Dermis blood vessel endothelial cell (primary cell): ENCODE data around the gene AP5Z1. TPM values are rescaled to one million over a fixed set of nuclear protein-coding genes. Genes with fewer than 3 reads are reported as not detected.
A peak's percentile ranks its signal among the peaks of the same experiment; 100 is the strongest.

Experiments
- DNase-seq: peaks from one replicate; pipeline ENCODE4 v3.0.0; 2010
- total RNA-seq: library from RNA; depleted of rRNA; stranded (reverse); fragments of >200 nt; gene quantifications from 2 replicates; pipeline ENCODE4 v1.2.3, GENCODE V29; 2014

The AP5Z1 gene
- total RNA-seq: 28.3 and 32.3 TPM in 2 replicates

DNA sequence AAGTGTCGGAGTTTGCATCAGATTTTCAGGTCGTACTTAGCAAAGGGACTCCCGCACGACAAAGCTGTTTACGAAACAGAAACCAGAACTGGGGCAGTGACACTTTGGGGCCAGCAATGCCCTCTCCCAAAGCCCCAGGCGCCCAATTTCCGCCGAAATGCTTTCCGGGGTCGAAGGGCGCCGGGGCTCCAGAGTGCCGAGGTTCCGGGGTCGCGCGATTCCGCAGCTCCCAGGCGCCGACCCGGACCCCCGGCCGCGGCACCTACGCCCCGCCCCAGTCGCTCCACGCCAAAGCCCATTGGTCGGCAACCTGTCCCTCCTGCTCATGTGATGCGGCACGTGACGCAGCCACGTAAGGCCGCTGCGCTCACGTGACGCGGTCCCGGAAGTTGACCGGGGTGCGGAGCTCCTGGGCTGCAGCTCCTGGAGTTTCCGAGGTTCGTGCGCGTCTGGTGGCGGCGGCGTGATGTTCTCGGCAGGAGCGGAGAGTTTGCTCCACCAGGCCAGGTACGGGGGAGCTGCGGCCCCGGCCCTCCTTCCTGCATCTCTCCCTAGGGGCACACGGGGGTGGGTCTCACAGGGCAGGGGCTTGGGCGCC is at the start of gene AP5Z1:
AP5Z1 (plus strand) TSS at position 374 of the 598 bp plus-strand sequence; CDS start at position 467, 93 bp downstream.
- DNase-seq: peak; percentile 98

GRCh38 chr7:4725850-4726450 is 49.5 kb upstream of the AP5Z1 start:
- peak; percentile 65 for DNase-seq

DNA sequence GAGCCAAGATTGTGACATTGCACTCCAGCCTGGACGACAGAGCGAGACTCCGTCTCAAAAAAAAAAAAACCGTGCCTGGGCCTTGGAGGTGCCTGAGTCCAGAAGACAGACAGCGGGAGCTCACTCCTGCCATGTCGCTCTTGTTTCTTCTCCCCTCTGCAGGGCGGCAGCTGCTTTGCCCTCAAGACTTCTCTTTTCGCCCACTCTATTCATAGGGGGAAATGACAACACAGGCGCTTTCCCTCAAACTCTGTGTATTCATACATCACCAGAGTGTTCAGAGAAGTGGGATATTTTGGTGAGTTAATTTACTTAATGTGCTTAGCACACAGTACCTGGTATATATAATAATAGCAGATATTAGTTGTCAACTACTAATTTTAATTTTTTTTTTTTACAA is 48.9 kb upstream of the AP5Z1 start:
- DNase-seq: peak; percentile 12

- DNase-seq: no peak
Measured at GRCh38 chr7:4727914-4728705, 47.3 kb upstream of the AP5Z1 start.

DNA sequence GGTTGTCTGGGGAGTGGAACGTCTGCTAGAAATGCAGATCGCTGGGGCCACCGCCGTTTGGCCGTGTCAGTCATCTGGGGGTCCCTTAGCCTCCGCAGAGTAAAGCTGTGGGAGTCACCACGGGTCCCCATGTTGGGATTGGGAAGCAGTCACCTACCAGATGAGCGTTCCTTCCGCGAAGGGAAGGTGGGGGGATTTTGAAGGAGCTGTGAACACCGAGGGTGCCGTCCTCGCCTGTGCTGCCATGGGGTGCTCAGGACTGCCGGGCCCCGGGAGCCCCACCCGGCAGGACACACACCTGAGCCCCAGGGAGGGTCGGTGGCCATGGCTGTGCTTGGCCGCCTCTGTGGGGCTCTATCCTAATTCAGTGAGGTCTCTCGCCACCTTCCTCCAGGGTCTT is 46.2 kb upstream of the AP5Z1 start:
- no peak for DNase-seq

GRCh38 chr7:4730276-4730675 is 45.1 kb upstream of the AP5Z1 start:
- no peak for DNase-seq

DNA sequence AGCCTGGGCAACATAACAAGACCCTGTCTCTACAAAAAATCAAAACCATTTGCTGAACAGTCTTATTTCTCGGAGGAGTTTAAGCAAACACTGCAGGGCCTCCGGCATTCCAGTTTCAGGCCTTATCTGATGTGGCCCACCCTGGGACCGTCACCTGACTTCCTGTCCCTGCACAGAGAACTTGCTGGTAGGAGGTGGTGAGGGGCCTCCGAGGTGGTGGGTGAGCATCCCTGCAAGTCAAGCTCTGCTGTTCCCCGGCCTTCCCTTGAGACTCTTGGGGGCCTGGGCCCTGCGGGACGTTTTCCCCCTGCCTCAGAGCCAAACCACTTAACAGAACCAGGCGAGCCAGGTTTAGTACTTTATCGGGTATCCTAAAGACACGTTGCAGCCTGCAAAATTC is 44.5 kb upstream of the AP5Z1 start:
- no peak for DNase-seq

DNA sequence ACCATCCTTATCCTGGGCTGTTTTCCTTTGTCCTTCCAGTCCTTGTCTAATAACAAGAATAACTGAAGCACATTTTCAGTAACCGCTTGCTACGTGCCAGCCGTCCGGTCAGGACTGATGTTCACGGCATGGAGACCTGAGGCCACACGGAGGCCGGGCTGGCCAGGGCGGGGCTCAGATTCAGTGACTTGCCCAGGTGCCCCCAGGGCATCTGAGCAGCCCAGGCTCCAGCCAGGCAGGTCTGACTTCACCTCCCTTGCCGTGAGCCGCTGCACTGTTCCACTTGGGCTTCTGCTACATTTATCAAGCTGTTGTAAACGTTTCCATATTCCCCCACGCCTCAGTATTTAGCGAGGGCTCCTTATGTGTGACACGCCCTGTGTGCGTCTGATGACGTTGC is 43.6 kb upstream of the AP5Z1 start:
- DNase-seq: no peak

- no peak for DNase-seq
Measured at GRCh38 chr7:4733936-4734528, 41.4 kb upstream of the AP5Z1 start.

DNA sequence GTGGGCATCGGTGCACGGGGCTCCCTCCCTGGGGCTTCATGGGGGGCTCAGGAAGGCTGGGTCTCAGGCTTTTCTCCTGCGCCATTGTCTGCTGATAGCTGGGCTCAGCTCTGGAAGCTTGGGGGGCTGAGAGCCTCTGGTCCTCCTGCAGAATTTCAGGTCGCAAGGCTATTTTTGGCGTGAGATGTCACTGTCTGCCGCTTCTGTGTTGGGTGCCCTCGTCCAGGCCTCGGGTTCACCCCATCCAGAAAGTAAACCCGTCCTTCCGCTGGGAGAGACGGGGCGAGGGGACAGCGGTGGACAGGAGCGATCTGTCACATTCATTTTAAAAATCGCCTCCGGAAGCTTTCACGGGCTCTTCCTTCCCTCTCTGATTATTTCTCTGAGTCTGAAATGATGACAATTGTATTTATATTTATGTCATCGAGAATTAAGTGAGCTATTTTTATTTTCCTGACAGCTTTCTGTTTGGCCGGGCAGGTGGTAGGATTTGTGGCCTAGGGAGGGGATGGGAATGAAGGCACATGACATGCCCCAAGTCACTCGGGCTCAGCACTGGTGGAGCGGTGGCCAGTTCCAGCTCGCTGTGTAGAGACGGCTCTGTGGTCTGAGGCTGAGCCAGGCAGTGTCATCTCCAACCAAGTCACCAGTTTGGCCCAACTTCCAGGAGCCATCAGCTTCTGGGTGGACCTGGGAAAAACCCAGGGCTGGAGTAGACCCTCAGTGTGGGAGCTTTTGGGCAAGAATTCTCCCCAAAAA is 40.7 kb upstream of the AP5Z1 start:
- DNase-seq: no peak

GRCh38 chr7:4737300-4737699 is 38.1 kb upstream of the AP5Z1 start:
- no peak for DNase-seq

GRCh38 chr7:4738711-4739527 is 36.5 kb upstream of the AP5Z1 start:
- DNase-seq: peak; percentile 88

- DNase-seq: peak; percentile 65
Measured at GRCh38 chr7:4739528-4739992, 35.9 kb upstream of the AP5Z1 start.

DNA sequence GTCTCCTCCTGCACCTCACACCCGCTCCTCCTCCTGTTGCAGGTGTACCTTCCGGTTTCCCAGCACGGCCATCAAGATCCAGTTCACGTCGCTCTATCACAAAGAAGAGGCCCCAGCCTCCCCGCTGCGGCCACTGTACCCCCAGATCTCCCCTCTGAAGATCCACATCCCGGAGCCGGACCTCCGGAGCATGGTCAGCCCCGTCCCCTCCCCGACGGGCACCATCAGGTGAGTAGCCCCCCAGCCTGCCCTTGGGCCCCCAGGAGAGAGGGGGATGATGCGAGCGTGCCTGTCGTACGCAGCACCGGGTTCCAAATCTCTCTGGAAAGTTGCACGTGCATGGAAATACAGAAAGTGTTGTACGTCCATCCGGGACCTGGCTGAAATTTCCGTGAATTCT is 34.6 kb upstream of the AP5Z1 start:
- no peak for DNase-seq

GRCh38 chr7:4742051-4742573 is 33.3 kb upstream of the AP5Z1 start:
- no peak for DNase-seq

- no peak for DNase-seq
Measured at GRCh38 chr7:4742852-4743251, 32.6 kb upstream of the AP5Z1 start.

- peak; percentile 95 for DNase-seq
Measured at GRCh38 chr7:4744391-4745264, 30.8 kb upstream of the AP5Z1 start.

GRCh38 chr7:4745265-4745919 is 30.0 kb upstream of the AP5Z1 start:
- no peak for DNase-seq

- DNase-seq: peak; percentile 77
Measured at GRCh38 chr7:4745971-4746919, 29.2 kb upstream of the AP5Z1 start.
